SIG-M5 treated with dmso at 0.1 percent for 504 hours (cell line): ENCODE results near the gene NGRN.

Experiments
- DNase-seq: peaks from one replicate; lab custom pipeline; 2025; ENCODE audit not compliant: unreplicated experiment; lab: John Stamatoyannopoulos, UW

NGRN gene

GRCh38 chr15:90315278-90315982 lies 50.0 kb downstream of the NGRN start:
- DNase-seq, result no peak

GRCh38 chr15:90316139-90316538 lies 50.7 kb downstream of the NGRN start:
- DNase-seq, result peak; percentile 22

GRCh38 chr15:90318591-90318990 lies 53.1 kb downstream of the NGRN start:
- DNase-seq, result no peak

- peak; percentile 80 for DNase-seq
These were observed 54.8 kb downstream of the NGRN start for GRCh38 chr15:90320062-90320884.

- DNase-seq, result no peak
These were observed 55.4 kb downstream of the NGRN start for GRCh38 chr15:90320885-90321278.
